HL-60 (cell line): ENCODE measurements around the gene DPH5.
"Not testable (repeated sequence)": the region's sequence is repeated elsewhere in the genome, so short reads cannot be mapped to it uniquely, and the experiment has no call there.

ENCODE experiments used
- DNase-seq, 2 experiments: peaks; one replicate each; pipeline ENCODE4 v3.0.0-alpha.2; 2010 to 2020; ENCODE audit warnings: low read depth in 1 of 2, low spot score in 1 of 2
- H3K27ac ChIP-seq: fragments of 250-450 bp; sonication (Bioruptor Pico); replicated peaks from 2 replicates; pipeline ENCODE4 v1.5.1; 2020; ENCODE audit warnings: mild to moderate bottlenecking, moderate library complexity
- H3K27me3 ChIP-seq: fragments of 250-450 bp; sonication (Bioruptor Pico); 2 replicates; pipeline ENCODE4 v1.5.1; 2021; ENCODE audit warnings: mild to moderate bottlenecking, moderate library complexity; ENCODE audit not compliant: insufficient read depth, poor library complexity, severe bottlenecking
- H3K4me3 ChIP-seq: replicated peaks from 2 replicates; pipeline ENCODE4 v1.5.1; 2011; ENCODE audit warnings: mild to moderate bottlenecking, control low read depth, low read length; ENCODE audit not compliant: insufficient read depth
- GABPA ChIP-seq: IDR thresholded peaks from 2 replicates; pipeline ENCODE4 v1.6.1; 2012; ENCODE audit warnings: low read depth
- POLR2AphosphoS5 ChIP-seq: IDR thresholded peaks from 2 replicates; pipeline ENCODE4 v1.6.1; 2012; ENCODE audit warnings: low read depth
- SPI1 ChIP-seq: IDR thresholded peaks from 2 replicates; pipeline ENCODE4 v1.6.1; 2012; ENCODE audit warnings: low read depth, mild to moderate bottlenecking, borderline replicate concordance
- TF ChIP-seq, protein P1 (sequence below): IDR thresholded peaks from one replicate; pipeline ENCODE4 v1.5.1; 2011; ENCODE audit warnings: low read length, control low read depth, inconsistent platforms; ENCODE audit not compliant: insufficient read depth
- TF ChIP-seq, protein P2 (sequence below): IDR thresholded peaks from 2 replicates; pipeline ENCODE4 v1.6.1; 2012; ENCODE audit warnings: low read depth; ENCODE audit not compliant: insufficient replicate concordance

The DPH5 gene

DNA sequence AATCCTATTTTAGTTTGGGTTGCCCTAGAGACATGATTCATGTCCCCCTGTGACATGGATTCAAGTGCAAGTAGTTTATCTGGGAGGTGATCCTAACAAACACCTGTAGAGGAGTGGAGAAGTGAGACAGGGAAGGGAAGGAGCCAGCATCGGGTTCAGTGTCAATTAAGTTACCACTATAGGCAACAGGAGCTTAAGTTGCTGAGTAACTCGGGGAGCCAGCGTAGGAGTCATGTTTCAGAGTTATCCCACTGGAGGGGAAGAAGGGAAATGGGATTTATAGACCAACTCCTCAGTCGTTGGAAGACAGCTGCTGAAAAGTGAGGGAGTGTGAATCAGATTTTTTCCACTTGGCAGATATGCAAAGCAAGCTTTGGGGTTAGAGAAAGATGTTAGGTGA, 74.8 kb downstream of the DPH5 start:
- no peak for DNase-seq
- H3K4me3 ChIP-seq = no peak overlapping the region
- no peak overlapping the region for H3K27ac ChIP-seq
- H3K27me3 ChIP-seq = no peaks in the 10 kb centered on the region
- TF ChIP-seq, protein P1, sequence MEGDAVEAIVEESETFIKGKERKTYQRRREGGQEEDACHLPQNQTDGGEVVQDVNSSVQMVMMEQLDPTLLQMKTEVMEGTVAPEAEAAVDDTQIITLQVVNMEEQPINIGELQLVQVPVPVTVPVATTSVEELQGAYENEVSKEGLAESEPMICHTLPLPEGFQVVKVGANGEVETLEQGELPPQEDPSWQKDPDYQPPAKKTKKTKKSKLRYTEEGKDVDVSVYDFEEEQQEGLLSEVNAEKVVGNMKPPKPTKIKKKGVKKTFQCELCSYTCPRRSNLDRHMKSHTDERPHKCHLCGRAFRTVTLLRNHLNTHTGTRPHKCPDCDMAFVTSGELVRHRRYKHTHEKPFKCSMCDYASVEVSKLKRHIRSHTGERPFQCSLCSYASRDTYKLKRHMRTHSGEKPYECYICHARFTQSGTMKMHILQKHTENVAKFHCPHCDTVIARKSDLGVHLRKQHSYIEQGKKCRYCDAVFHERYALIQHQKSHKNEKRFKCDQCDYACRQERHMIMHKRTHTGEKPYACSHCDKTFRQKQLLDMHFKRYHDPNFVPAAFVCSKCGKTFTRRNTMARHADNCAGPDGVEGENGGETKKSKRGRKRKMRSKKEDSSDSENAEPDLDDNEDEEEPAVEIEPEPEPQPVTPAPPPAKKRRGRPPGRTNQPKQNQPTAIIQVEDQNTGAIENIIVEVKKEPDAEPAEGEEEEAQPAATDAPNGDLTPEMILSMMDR = no peak
- TF ChIP-seq SPI1 = no peak
- TF ChIP-seq GABPA = no peak
- TF ChIP-seq, protein P2, sequence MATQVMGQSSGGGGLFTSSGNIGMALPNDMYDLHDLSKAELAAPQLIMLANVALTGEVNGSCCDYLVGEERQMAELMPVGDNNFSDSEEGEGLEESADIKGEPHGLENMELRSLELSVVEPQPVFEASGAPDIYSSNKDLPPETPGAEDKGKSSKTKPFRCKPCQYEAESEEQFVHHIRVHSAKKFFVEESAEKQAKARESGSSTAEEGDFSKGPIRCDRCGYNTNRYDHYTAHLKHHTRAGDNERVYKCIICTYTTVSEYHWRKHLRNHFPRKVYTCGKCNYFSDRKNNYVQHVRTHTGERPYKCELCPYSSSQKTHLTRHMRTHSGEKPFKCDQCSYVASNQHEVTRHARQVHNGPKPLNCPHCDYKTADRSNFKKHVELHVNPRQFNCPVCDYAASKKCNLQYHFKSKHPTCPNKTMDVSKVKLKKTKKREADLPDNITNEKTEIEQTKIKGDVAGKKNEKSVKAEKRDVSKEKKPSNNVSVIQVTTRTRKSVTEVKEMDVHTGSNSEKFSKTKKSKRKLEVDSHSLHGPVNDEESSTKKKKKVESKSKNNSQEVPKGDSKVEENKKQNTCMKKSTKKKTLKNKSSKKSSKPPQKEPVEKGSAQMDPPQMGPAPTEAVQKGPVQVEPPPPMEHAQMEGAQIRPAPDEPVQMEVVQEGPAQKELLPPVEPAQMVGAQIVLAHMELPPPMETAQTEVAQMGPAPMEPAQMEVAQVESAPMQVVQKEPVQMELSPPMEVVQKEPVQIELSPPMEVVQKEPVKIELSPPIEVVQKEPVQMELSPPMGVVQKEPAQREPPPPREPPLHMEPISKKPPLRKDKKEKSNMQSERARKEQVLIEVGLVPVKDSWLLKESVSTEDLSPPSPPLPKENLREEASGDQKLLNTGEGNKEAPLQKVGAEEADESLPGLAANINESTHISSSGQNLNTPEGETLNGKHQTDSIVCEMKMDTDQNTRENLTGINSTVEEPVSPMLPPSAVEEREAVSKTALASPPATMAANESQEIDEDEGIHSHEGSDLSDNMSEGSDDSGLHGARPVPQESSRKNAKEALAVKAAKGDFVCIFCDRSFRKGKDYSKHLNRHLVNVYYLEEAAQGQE = no peak
- no peak for TF ChIP-seq POLR2AphosphoS5

DNA sequence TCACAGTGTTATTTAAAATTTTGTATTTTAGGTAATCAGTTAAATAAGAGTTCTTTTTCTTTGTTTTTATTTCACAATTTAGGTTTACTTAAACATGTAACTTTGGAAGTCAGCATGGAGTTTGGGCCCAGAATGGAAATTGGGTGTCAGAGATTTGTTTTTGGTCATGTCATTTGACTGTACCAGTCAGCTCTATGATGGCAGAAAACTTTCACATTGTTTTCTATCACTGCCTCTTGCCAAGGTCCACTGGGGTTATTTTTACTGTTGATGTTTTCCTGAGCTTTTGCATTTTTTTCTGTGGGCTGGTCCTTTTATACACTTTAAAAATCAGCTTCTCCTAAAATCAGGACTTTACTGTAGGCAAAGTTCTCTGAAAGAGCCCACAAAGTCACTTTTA, 75.2 kb downstream of the DPH5 start:
- TF ChIP-seq, protein P2 = no peak
- TF ChIP-seq SPI1 (no peak), GABPA (no peak), POLR2AphosphoS5 (no peak)
- TF ChIP-seq, protein P1 = no peak

DNA sequence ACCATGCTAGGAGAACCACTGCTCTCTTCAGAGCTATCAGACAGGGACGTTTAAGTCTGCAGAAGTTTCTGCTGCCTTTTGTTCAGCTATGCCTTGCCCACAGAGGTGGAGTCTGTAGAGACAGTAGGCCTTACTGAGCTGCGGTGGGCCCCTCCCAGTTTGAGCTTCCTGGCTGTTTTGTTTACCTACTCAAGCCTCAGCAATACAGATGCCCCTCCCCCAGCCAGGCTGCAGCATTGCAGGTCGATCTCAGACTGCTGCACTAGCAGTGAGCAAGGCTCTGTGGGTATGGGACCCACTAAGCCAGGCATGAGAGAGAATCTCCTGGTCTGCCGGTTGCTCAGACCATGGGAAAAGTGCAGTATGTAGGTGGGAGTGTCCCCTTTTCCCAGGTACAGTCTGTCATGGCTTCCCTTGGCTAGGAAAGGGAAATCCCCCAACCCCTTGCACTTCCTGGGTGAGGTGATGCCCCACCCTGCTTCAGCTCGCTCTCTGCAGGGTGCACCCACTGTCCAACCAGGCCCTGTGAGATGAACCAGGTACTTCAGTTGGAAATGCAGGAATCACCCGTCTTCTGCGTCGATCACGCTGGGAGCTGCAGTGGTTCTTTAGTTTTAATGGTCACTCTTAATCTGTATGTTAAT, 75.9 kb downstream of the DPH5 start:
- not testable (repeated sequence) for H3K27me3 ChIP-seq, H3K4me3 ChIP-seq, DNase-seq, H3K27ac ChIP-seq

More for the DNA sequence above, 75.2 kb downstream of the DPH5 start:
- no peaks in the 10 kb centered on the region for H3K27me3 ChIP-seq
- H3K27ac ChIP-seq = no peak overlapping the region
- no peak overlapping the region for H3K4me3 ChIP-seq
- no peak for DNase-seq

DNA sequence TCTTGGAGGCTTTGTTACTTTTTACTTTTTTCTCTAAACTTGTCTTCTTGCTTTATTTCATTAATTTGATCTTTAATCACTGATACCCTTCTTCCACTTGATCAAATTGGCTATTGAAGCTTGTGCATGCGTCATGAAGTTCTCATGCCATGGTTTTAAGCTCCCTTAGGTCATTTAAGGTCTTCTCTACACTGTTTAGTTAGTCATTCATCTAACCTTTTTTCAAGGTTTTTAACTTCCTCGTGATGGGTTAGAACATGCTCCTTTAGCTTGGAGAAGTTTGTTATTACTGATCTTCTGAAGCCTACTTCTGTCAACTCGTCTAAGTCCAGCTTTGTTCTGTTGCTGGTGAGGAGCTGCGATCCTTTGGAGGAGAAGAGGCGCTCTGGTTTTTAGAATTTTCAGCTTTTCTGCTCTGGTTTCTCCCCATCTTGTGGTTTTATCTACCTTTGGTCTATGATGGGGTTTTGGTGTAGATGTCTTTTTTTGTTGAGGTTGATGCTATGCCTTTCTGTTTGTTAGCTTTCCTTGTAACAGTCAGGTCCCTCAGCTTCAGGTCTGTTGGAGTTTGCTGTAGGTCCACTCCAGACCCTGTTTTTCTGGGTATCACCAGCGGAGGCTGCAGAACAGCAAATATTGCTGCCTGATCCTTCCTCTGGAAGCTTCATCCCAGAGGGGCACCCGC, 76.7 kb downstream of the DPH5 start:
- not testable (repeated sequence) for DNase-seq, H3K27ac ChIP-seq, H3K27me3 ChIP-seq, H3K4me3 ChIP-seq

DNA sequence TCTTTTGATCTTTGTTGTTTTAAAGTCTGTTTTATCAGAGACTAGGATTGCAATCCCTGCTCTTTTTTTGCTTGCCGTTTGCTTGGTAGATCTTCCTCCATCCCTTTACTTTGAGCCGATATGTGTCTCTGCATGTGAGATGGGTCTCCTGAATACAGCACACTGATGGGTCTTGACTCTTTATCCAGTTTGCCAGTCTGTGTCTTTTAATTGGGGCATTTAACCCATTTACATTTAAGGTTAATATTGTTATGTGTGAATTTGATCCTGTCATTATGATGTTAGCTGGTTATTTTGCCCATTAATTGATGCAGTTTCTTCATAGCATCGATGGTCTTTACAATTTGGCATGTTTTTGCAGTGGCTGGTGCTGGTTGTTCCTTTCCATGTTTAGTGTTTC, 77.8 kb downstream of the DPH5 start:
- not testable (repeated sequence) for H3K4me3 ChIP-seq, DNase-seq, H3K27me3 ChIP-seq, H3K27ac ChIP-seq
